GM19193 (cell line): ENCODE data around the gene AKAP17A.

Source experiments
- POLR2A ChIP-seq: IDR thresholded peaks from 4 replicates; pipeline ENCODE4 v1.6.1; 2011; ENCODE audit not compliant: insufficient read depth, insufficient read length; ENCODE audit errors: extremely low read depth

AKAP17A gene, protein sequence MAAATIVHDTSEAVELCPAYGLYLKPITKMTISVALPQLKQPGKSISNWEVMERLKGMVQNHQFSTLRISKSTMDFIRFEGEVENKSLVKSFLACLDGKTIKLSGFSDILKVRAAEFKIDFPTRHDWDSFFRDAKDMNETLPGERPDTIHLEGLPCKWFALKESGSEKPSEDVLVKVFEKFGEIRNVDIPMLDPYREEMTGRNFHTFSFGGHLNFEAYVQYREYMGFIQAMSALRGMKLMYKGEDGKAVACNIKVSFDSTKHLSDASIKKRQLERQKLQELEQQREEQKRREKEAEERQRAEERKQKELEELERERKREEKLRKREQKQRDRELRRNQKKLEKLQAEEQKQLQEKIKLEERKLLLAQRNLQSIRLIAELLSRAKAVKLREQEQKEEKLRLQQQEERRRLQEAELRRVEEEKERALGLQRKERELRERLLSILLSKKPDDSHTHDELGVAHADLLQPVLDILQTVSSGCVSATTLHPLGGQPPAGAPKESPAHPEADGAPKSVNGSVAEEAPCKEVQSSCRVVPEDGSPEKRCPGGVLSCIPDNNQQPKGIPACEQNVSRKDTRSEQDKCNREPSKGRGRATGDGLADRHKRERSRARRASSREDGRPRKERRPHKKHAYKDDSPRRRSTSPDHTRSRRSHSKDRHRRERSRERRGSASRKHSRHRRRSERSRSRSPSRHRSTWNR

DNA sequence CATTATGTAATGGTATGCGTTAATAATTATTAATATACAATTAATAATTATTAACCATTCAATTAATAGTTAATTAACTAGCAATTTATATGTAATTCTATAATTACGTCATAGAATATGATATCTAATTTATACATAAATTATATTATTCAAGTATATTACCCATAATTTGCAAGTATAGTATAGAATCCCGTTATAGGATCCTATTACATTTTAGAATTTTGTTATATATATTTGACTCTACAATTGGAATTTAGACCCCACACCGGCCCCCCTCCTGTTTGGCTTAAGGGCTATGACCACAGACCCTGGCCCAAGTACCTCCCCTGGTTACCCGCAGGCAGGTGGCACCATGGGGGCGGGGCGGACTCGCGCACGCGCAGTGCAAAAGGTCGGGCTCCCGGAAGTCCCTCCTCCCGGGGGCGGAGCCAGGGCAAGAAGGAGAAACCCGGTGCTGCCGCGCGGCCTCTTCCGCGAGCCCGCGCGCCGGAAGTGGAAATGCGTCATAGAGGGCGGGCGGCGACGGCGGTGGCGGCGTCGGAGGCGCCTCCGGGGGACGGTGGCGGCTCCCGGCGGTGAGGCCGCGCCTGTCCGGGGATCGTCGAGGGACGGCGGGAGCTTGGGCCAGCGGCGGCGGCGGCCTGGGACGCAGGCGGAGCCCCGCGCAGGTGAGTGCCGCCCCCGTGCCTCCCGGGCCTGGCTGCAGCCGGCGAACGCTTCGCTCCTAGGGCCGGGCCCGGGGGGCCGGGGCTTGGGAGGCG is at the start of gene AKAP17A:
AKAP17A (plus strand) TSS at position 503 of the 761 bp plus-strand sequence. CDS start 1,859 bp downstream, outside the sequence.
- peak; percentile 90 for TF ChIP-seq POLR2A

DNA sequence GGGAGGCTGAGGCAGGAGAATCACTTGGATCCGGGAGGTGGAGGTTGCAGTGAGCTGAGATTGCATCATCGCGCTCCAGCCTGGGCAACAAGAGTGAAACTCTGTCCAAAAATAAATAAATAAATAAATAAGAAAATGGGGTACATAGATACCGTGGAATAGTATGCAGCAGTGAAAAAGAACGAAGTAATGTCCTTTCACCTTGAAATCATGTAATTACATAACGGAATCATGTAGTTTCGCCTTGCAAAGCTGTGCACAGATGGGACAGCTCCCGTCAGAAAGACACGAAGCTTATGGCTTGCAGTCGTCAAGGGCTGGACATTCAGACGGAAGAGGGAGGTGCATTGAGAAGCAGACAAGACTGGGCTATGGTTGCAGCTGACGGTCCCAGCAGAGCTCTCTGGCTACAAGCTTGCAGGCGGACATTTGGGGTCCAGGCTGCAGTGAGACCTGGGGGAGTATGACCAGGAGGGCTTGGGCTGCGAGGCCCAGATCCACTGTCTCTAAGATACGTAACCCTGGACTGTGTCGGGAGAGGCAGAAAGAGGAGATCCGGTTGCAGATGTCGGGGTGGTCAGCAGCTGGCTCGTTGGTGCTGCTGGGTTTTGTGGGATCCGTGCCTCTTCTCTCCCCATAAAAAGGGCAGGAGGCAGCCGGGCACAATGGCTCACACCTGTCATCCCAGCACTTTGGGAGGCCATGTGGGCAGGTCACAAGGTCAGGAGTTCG is 48.2 kb upstream of the AKAP17A start:
- no peak for TF ChIP-seq POLR2A

DNA sequence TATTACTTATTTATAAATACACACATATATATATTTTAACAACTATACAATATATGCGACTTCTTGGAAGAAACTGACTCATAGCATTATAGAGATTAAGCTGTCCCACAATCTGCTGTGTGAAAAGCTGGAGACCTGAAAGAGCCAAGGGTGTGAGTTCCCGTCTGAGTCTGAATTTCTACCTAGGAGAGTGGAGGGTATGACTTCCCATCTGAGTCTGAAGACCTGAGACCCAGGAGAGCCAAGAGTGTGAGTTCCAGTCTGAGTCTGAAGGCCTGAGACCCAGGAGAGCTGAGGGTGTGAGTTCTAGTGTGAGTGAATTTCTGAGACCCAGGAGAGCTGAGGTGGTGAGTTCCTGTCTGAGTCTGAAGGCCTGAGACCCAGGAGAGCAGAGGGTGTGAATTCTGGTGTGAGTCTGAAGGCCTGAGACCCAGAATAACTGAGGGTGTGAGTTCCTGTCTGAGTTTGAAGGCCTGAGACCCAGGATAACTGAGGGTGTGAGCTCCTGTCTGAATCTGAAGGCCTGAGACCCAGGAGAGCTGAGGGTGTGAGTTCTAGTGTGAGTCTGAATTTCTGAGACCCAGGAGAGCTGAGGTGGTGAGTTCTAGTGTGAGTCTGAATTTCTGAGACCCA is 45.5 kb upstream of the AKAP17A start:
- no peak for TF ChIP-seq POLR2A

DNA sequence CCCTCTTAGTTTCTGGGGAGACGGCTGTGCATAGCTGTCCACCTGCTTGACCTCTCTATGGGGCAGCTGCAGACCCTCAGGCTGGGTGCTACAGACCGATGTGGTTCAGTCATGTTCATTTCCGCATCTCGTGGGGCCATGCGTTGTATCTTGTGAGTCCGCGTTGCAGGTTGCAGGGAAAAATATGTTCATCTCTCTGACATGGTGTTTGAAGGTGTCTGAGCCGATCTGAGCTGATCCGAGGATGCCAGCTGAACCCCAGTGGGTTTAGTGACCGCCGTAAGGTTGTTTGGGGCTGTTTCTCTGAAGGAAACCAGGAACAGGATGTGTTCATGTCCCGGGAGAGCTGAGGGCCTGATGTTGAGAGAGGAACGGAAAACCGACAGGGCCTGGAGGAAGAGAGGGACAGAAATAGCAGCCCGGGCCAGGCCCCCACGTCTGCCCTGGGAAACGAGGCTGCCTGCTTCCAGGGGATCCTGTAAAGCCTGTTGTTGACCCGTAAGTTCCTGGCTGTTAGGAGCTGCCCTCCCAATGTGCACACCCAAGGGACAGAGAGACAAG is 44.6 kb upstream of the AKAP17A start:
- no peak for TF ChIP-seq POLR2A

DNA sequence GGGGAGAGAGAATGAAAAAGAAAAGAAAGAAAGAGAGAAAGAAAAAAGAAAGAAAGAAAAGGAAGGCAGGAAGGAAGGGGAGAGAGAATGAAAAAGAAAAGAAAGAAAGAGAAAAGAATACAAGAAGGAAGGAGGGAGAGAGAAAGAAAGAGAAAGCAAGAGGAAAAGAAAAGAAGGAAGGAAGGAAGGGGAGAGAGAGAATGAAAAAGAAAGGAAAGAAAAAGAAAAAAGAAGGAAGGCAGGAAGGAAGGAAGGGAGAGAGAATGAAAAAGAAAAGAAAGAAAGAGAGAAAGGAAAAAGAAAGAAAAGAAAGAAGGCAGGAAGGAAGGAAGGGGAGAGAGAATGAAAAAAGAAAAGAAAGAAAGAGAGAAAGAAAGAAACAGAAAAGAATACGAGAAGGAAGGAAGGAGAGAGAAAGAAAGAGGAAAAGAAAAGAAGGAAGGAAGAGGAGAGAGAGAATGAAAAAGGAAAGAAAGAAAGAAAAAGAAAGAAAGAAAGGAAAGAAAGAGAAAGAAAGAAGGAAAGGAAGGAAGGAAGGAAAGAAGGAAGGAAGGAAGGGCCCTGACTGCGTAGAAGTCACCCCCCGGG is 39.4 kb upstream of the AKAP17A start:
- TF ChIP-seq POLR2A: no peak

DNA sequence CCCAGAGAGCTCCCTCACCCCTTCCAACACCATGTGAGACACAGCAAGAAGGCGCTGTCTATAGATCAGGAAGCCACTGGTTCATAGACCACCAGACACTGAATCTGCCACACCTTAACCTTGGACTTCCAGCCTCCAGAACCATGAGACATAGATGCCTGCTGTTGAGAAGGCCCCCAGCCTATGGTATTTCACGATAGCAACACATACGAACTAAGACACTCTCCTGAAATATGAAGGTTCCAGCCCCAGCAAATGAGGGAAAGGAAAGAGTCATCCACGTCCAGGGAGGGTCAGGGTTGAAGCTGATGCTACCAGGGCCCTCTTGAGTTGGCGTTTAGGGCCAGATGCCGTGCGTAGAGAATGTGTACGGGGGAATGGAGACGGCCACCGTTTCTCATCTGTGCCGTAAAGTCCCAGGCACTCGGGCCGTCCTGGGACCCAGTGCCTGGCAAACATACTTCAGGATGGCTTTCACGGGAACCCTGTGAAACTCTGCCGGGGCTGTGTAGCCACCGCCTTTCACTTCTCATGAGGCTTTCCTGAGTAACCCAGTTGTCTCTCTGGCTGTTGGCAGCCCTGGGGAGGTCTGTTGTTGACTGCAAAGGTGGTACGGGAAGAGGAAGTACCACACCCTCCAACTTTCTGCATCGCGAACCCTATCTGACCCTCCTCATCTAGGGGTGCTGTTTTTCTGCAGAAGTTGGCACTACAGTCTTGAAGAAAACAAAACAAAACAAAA is 36.8 kb upstream of the AKAP17A start:
- no peak for TF ChIP-seq POLR2A

DNA sequence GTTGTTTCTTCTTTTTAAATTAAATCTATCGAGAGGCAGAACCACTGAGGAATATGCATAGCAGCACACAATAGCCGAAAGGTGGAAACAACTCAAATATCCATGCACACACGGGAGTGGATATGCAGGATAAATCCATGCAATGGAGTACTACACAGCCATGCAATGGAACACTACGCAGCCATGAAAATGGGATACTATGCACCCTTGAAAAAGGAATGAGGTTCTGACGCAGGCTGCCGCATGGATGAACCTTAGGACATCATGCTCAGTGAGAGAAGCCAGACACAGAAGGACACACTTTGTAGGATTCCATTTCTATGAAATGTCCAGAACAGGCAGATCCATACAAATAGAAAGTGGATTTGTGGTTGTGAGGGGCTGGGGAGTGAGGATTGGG is 36.0 kb upstream of the AKAP17A start:
- no peak for TF ChIP-seq POLR2A

DNA sequence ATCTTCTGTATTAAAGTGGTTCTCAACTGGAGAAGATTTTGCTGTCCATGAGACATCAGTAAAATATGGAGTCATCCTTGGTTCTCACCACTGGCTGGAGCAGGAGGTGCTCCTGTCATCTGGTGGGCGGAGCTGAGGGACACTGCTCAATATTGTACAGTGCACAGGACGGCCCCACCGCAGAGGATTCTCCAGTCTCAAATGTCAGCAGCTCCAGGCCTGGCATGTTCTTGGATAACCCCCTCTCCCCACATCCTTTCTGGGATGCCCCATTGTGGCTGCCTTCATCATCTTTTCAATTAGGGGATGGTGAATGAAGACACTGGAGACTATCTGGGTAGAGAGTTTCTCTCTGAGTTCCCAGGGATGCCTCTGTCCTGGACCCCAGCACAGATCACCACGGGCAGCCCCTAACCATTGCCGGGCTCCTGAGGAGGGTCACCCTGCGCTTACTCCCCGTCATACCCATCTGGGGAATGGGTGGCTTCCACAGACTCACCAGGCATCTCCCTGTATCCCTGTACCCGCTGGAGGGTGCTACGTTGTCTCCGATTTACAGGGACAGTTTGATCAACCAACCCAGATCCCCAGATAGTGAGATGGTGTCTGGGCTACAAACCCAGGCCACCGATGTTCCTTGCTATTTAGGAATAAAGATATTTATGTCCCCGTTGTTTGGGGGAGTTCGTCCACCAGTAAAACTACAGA is 32.5 kb upstream of the AKAP17A start:
- no peak for TF ChIP-seq POLR2A

DNA sequence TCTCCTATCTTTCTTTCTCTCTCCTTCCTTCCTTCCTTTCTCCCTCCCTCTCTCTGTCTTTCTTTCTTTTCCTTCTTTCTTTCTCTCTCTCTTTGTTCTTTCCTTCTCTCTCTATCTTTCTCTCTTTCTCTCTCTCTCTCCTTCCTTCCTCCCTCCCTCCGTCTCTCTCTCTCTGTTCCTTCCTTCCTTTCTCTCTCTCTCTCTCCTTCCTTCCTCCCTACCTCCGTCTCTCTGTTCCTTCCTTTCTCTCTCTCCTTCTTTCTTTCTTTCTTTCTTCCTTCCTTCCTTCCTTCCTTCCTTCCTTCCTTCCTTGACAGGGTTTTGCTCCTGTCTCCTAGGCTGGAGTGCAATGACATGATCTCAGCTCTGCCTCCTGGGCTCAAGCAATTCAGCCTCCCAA is 30.2 kb upstream of the AKAP17A start:
- TF ChIP-seq POLR2A: no peak

DNA sequence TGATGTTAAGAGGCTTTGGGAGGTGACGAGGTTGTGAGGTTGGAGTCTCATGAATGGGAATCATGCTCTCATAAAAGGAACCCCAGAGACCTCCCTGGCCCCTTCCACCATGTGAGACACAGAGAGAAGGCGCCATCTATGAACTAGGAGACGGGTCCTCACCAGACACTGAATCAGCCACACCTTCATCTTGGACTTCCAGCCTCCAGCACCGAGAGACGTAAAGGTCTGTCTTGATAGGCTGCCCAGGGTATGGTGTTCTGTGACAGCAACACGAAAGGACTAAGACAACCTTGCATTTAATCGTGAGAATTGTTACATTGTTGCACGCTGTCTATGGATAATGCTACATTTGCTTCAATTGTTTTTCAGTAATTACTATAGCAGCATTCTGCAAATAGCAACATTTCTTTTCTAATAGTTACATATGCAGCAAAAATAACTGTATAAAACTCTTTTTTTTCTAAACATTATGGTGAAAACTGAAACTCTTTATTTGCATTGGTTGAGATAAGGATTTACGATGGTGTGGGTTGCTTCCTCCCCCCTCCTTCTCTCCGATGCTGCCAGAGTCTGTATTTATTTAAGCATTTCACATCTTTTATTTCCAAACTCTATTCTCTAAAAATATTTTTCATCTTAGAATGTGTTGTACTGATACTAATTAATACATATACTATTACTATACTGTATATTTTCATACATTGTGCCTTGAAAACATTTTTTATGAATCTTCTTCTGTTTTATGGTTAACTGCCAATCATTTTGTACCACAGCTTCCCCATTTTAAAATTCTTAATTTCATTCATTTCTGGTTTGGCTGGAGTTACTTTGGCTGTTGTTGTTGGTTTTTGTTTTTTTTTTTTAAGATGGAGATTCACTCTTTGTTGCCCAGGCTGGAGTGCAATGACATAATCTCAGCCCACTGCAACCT is 26.4 kb upstream of the AKAP17A start:
- TF ChIP-seq POLR2A: no peak
